GM19025 (cell line): Measurements from ENCODE around the gene ATXN2.
"Not testable (repeated sequence)": the region's sequence is repeated elsewhere in the genome, so short reads cannot be mapped to it uniquely, and the experiment has no call there.

Experiments used
- ATAC-seq: cut with Tn5 transposase; IDR thresholded peaks from one replicate; pipeline ENCODE4 v1.9.1; 2021; ENCODE audit warnings: mild to moderate bottlenecking, low read depth, moderate library complexity; ENCODE audit not compliant: unreplicated experiment

ATXN2 gene

GRCh38 chr12:111407377-111408115 is 191.6 kb downstream of the ATXN2 start:
- ATAC-seq: no peak

- ATAC-seq: no peak
Measured at GRCh38 chr12:111406474-111407376, 192.4 kb downstream of the ATXN2 start.

GRCh38 chr12:111405859-111406473 is 193.1 kb downstream of the ATXN2 start, which contains the start of gene SH2B3:
TSS of gene SH2B3 (plus strand) at chr12:111405923. CDS start at chr12:111418146, 12,223 bp downstream.
- ATAC-seq: peak; percentile 16

- ATAC-seq: peak; percentile 57
Measured at GRCh38 chr12:111405149-111405858, 193.8 kb downstream of the ATXN2 start.

DNA sequence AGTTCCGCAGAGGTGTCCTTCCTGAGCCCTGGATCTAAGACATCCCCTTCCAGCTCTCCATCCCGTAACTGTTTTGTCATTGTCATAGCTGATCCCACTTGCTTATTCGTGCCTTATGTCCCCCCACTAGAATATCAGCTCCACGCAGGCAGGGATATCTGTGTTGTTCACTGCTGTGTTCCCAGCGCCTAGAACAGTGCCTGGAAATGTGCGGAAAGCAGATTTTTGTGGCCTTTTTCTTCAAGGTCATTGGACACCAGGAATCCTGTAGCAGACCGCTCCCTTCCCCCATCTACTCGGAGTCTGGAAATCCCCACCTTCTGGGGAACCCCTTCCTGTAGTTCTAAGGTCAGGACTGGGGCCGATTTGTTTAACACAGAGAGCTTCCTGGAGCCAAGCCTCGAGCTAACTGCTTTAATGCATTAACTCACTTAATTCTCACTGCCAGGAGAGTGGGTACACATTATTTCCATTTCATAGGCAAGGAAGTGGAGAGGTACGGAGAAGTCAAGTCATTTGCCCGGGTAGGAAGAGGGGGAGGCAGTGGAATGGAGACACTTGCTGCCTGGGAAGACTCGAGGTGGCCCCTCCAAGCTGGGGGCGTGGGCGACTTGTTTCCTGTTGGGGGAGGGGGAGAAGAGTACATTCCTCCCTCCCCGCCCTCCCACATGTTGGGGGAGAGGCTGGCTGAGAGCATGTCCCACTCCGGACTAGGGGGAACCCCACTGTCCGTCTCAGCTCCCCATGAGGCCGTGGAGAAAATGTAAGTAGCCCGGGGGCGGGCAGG is 194.6 kb downstream of the ATXN2 start:
- no peak for ATAC-seq

DNA sequence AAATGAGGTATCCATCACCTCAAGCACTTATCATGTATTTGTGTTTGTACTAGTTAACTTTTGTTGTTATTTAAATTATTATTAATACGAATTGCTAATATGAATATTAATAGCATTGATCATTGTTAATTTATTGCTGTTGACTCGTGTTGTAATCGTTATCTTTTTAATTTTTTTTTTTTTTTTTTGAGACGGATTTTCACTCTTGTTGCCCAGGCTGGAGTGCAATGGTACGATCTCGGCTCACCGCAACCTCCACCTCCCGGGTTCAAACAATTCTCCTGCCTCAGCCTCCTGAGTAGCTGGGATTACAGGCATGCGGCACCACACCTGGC is 196.7 kb downstream of the ATXN2 start:
- ATAC-seq: not testable (repeated sequence)
